Activated B cell treated with CpG ODN at 0.5 μM for 24 hours (primary cell): Measurements from ENCODE around the gene TXNL4B. TPM values are rescaled to one million over a fixed set of nuclear protein-coding genes. Genes with fewer than 3 reads are reported as not detected.
"Not testable (repeated sequence)": the region's sequence is repeated elsewhere in the genome, so short reads cannot be mapped to it uniquely, and the experiment has no call there.

Source experiments
- ATAC-seq: fragments of 200-7000 bp; cut with Tn5 transposase; one replicate; pipeline ENCODE4 v1.10.0; 2021; ENCODE audit warnings: low read depth, mild to moderate bottlenecking, moderate library complexity
- CTCF ChIA-PET: fragments of 350-600 bp; sonication (Branson Sonifier 250); formaldehyde crosslinking; loops from one replicate; lab custom pipeline; 2021; ENCODE audit warnings: antibody characterized with exemption; lab: Charles Lee
- POLR2A ChIA-PET: fragments of 350-600 bp; sonication (Branson Sonifier 250); formaldehyde crosslinking; loops from one replicate; lab custom pipeline; 2021; ENCODE audit warnings: antibody characterized with exemption; lab: Charles Lee
- DNase-seq: peaks from one replicate; pipeline ENCODE4 v3.0.0; 2022
- H3K27ac Mint-ChIP-seq: one replicate; pipeline ENCODE4 v1.8.0; 2020; ENCODE audit warnings: mixed read lengths
- H3K27me3 Mint-ChIP-seq: one replicate; pipeline ENCODE4 v1.8.0; 2021; ENCODE audit warnings: mixed read lengths
- H3K36me3 Mint-ChIP-seq: one replicate; pipeline ENCODE4 v1.8.0; 2021; ENCODE audit warnings: low read depth, mixed read lengths
- H3K4me1 Mint-ChIP-seq: one replicate; pipeline ENCODE4 v1.8.0; 2021; ENCODE audit warnings: mixed read lengths
- H3K4me3 Mint-ChIP-seq: one replicate; pipeline ENCODE4 v1.8.0; 2020; ENCODE audit warnings: mild to moderate bottlenecking, mixed read lengths
- H3K9me3 Mint-ChIP-seq: one replicate; pipeline ENCODE4 v1.8.0; 2020; ENCODE audit warnings: mixed read lengths
- intact Hi-C: fragments of 100-400 bp; cut with micrococcal nuclease; formaldehyde crosslinking; loops from one replicate; pipeline ENCODE4 v1.15.1; 2024
- total RNA-seq: library from RNA; stranded (reverse); gene quantifications from 2 replicates; pipeline ENCODE4 v1.2.3, GENCODE V29; 2022
- TF ChIP-seq, protein P1 (sequence below): fragments of 200-600 bp; IDR thresholded peaks from one replicate; pipeline ENCODE4 v1.8.0; 2022; ENCODE audit warnings: antibody characterized with exemption, mild to moderate bottlenecking

TXNL4B gene
- total RNA-seq, 1 donor from 2014 or later, result 13.8 TPM

DNA sequence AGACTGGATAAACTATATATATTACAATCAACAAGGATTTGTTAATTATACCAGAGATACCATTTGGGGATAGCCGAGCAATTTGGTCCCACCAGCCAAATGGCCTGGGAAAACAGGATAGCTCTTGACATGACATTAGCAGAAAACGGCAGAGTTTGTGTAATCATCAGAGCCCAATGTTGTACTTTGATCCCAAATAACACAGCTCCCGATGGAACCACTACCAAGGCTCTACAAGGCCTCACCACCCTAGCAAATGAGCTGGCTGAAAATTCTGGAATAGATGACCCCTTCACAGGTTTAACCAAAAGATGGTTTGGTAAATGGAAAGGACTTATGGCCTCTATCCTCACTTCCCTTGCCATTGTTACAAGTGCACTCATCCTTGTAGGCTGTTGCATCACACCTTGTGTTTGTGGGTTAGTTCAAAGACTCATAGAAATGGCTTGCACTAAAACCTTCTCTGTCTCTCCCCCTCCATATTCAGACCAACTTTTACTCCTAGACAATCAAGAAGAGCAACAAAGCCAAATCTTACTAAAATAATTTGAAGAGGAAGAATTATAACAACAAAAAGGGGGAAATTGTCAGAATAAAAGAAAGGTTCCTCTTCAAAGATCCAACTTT, 9.5 kb downstream of the TXNL4B start:
- intact Hi-C loops, result no loop called here
- no peak overlapping the region for H3K27ac Mint-ChIP-seq
- no peak for ATAC-seq
- CTCF ChIA-PET, result no interaction called here
- H3K36me3 Mint-ChIP-seq, result peaks cover 39% of the 10 kb centered on the region
- peaks cover 9% of the 10 kb centered on the region for H3K9me3 Mint-ChIP-seq
- no peaks in the 10 kb centered on the region for H3K27me3 Mint-ChIP-seq
- no peak overlapping the region for H3K4me3 Mint-ChIP-seq
- POLR2A ChIA-PET, result no interaction called here
- H3K4me1 Mint-ChIP-seq, result no peaks in the 10 kb centered on the region
- TF ChIP-seq, protein P1, sequence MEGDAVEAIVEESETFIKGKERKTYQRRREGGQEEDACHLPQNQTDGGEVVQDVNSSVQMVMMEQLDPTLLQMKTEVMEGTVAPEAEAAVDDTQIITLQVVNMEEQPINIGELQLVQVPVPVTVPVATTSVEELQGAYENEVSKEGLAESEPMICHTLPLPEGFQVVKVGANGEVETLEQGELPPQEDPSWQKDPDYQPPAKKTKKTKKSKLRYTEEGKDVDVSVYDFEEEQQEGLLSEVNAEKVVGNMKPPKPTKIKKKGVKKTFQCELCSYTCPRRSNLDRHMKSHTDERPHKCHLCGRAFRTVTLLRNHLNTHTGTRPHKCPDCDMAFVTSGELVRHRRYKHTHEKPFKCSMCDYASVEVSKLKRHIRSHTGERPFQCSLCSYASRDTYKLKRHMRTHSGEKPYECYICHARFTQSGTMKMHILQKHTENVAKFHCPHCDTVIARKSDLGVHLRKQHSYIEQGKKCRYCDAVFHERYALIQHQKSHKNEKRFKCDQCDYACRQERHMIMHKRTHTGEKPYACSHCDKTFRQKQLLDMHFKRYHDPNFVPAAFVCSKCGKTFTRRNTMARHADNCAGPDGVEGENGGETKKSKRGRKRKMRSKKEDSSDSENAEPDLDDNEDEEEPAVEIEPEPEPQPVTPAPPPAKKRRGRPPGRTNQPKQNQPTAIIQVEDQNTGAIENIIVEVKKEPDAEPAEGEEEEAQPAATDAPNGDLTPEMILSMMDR, result no peak
- DNase-seq, result no peak

DNA sequence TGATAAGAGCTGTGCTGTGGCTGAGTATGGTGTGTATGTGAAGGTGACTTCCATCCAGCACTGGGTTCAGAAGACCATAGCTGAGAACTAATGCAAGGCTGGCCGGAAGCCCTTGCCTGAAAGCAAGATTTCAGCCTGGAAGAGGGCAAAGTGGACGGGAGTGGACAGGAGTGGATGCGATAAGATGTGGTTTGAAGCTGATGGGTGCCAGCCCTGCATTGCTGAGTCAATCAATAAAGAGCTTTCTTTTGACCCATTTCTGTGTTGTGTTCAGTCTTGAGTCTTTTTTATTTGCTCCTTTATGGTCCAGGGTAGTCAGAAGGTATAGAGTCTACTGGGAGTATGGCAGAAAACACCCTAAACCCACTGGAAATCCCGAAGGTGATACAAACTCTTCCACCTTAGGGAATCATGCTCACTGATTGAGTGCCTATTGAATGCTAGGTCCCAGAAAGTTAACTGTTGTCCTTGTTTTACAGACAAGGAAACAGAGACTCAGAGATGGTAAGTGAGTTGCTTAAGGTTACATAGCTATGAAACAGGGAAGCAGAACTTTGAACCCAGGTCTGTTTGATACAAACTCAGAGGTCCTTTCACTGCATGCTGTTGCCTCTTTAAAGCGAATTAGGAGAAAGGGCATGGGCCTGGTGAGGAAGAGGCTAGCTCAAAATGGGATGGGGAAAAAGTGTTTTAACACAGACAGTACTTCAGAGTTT, 16.3 kb downstream of the TXNL4B start:
- ATAC-seq, H3K36me3 Mint-ChIP-seq, DNase-seq, H3K4me3 Mint-ChIP-seq, POLR2A ChIA-PET, H3K27me3 Mint-ChIP-seq, H3K4me1 Mint-ChIP-seq, H3K9me3 Mint-ChIP-seq, H3K27ac Mint-ChIP-seq, CTCF ChIA-PET, intact Hi-C loops: not testable (repeated sequence)

DNA sequence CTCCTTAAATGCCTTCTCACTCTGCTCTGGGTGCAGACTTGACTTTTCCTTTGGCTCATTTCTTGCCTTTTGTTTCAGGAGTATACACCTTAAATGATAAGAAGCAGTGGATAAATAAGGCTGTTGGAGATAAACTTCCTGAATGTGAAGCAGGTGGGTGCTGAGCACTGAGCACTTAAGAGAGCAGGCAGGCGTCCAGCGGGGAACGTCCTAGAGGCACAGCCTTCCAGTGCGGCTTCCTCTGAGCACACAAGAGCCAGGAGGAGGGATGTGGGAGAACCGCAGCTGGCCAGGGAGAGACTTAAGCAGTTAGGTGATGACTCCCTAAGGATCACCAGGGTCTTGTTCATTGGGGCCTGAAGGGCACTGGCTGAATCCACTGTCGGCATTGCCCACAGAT, 18.4 kb downstream of the TXNL4B start:
- ATAC-seq, H3K9me3 Mint-ChIP-seq, H3K27me3 Mint-ChIP-seq, H3K36me3 Mint-ChIP-seq, H3K4me1 Mint-ChIP-seq, H3K4me3 Mint-ChIP-seq, POLR2A ChIA-PET, H3K27ac Mint-ChIP-seq, DNase-seq, CTCF ChIA-PET, intact Hi-C loops: not testable (repeated sequence)

DNA sequence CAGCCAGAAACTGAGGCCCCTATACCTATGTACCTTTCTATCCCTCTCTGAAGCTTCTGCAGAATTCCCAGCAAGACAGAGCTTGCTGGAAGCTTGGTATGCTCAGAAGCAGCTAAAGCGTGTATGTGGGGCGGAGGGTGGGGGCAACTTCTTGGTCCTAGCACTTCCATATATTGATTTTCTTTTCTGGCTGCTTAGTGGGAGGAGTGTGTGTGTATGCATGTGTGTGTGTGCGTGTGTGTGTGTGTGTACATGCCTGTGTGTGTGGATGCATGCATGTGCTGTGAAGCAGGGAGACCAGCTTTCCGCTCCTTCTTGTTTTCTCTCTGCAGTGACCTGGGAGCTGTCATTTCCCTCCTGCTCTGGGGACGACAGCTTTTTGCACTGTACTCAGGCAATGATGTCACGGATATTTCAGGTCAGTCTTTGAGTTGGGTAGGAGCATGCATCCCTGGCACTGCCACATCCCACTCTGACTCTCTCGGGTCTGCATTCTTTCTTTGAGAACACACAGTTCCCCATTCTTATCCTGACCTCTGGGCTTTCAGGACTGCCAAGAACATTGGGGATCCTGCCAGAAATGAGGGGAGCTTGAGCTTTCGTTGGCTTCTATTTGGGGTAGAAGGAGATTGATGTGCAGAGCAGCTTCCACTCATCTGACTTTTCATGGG, 19.7 kb downstream of the TXNL4B start:
- intact Hi-C loops, result no loop called here

DNA sequence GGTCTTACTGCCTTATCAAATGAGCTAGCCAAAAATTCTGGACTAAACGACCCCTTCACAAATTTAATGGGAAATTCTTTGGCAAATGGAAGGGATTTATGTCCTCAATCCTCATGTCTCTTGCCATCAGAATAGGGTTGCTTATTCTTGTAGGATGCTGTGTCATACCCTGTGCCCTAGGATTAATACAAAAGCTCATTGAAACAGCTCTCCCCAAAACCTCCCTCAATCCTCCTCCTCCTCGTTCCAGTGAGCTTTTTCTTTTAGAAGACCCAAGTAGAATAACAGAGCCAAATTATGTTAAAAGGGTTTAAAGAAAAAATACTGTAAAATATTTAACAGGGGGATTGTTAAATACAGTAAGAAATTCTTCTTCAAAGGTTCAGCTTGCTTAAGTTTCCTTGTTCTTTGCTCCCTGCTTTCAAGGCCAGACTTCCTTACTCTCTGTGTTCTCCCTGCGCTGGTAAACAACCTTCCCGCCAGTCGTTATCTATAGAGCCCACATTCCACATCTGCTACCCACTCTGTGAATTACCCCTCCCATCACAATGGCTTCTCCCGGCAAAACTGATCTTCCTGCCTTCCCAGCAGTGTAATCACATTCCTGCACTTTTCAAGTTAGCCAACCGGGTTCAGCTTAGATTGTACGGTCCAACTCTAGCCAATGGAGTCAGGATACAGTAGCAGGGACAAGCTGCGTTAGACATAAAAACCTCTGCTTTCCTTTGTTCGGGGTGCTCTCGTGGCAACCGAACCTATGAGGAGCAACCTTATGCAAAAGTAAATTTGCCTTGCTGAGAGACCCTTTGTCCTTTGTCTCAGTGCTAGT, 20.7 kb downstream of the TXNL4B start:
- H3K4me3 Mint-ChIP-seq, result no peak overlapping the region
- POLR2A ChIA-PET, result no interaction called here
- H3K36me3 Mint-ChIP-seq, result no peaks in the 10 kb centered on the region
- no peak for ATAC-seq
- no peak overlapping the region for H3K27ac Mint-ChIP-seq
- CTCF ChIA-PET, result no interaction called here
- no peak for DNase-seq
- no peaks in the 10 kb centered on the region for H3K27me3 Mint-ChIP-seq
- H3K4me1 Mint-ChIP-seq, result no peaks in the 10 kb centered on the region
- TF ChIP-seq, protein P1, result no peak
- no peaks in the 10 kb centered on the region for H3K9me3 Mint-ChIP-seq
- intact Hi-C loops, result no loop called here

More for the DNA sequence above, 19.7 kb downstream of the TXNL4B start:
- ChIA-PET CTCF (no interaction called here), POLR2A (no interaction called here)
- Mint-ChIP-seq H3K4me1 (no peaks in the 10 kb centered on the region), H3K27me3 (no peaks in the 10 kb centered on the region), H3K36me3 (peaks cover 3% of the 10 kb centered on the region), H3K4me3 (no peak overlapping the region), H3K27ac (no peak overlapping the region), H3K9me3 (no peaks in the 10 kb centered on the region)
- ATAC-seq, result no peak
- DNase-seq, result no peak
- TF ChIP-seq, protein P1, result no peak
